ENCODE measurements around the gene HMG20B.

GRCh38 chr19:3536429-3537100 is 36.2 kb upstream of the HMG20B start:
- TF ChIP-seq CTCF (IDR thresholded peaks at IDR 0.05), result no peak
- no peak for TF ChIP-seq MAX (CRISPR knock-in tag; IDR thresholded peaks at IDR 0.05)
- no peak for TF ChIP-seq TCF7 (CRISPR knock-in tag; IDR thresholded peaks at IDR 0.05; ENCODE audit: low read depth)
- no peak for TF ChIP-seq FOXK1 (CRISPR knock-in tag; IDR thresholded peaks at IDR 0.05)
- no peak for TF ChIP-seq ZSCAN18 (CRISPR knock-in tag; IDR thresholded peaks at IDR 0.05)
- TF ChIP-seq HMGXB4 (CRISPR knock-in tag; IDR thresholded peaks at IDR 0.05), result no peak
- no peak for TF ChIP-seq SP1 (CRISPR knock-in tag; conservative IDR thresholded peaks at IDR 0.05)
- TF ChIP-seq ATF1 (CRISPR knock-in tag; IDR thresholded peaks at IDR 0.05), result no peak
- no peak for TF ChIP-seq ATF2 (CRISPR knock-in tag; IDR thresholded peaks at IDR 0.05; ENCODE audit: borderline replicate concordance, low read depth)
- TF ChIP-seq GABPB1 (CRISPR knock-in tag; IDR thresholded peaks at IDR 0.05), result no peak
- no peak for TF ChIP-seq ATF3 (CRISPR knock-in tag; conservative IDR thresholded peaks at IDR 0.05)
- no peak for TF ChIP-seq USF1 (CRISPR knock-in tag; IDR thresholded peaks at IDR 0.05)
- no peak for TF ChIP-seq IRF2 (CRISPR knock-in tag; IDR thresholded peaks at IDR 0.05; ENCODE audit: borderline replicate concordance, low read depth)
- TF ChIP-seq PRDM15 (CRISPR knock-in tag; IDR thresholded peaks at IDR 0.05), result no peak

All from WTC11 (cell line).